Fibroblast of the aortic adventitia (primary cell): ENCODE results near the gene PRKG2. TPM values are rescaled to one million over a fixed set of nuclear protein-coding genes. Genes with fewer than 3 reads are reported as not detected.

Source experiments
- DNase-seq: peaks from one replicate; pipeline ENCODE4 v3.0.0-alpha.2; 2010; ENCODE audit warnings: low read depth
- H3K4me3 ChIP-seq: 2 replicates; pipeline ENCODE4 v1.5.1; 2011; ENCODE audit warnings: low read depth, mild to moderate bottlenecking, control low read depth, low read length, moderate library complexity
- CTCF ChIP-seq: IDR thresholded peaks from 2 replicates; pipeline ENCODE4 v1.5.1; 2011; ENCODE audit warnings: mild to moderate bottlenecking, low read length, control low read depth, inconsistent platforms; ENCODE audit not compliant: insufficient read depth
- total RNA-seq: library from RNA; depleted of rRNA; stranded (reverse); fragments of >200 nt; gene quantifications from 2 replicates; pipeline ENCODE4 v1.2.3, GENCODE V29; 2012; ENCODE audit warnings: low replicate concordance

PRKG2 gene
- total RNA-seq, 1 donor, result 7.8 TPM

- no peak for DNase-seq
- no peak overlapping the region for H3K4me3 ChIP-seq
- TF ChIP-seq CTCF, result no peak
Measured at GRCh38 chr4:81106150-81106549, 108.9 kb downstream of the PRKG2 start.

DNA sequence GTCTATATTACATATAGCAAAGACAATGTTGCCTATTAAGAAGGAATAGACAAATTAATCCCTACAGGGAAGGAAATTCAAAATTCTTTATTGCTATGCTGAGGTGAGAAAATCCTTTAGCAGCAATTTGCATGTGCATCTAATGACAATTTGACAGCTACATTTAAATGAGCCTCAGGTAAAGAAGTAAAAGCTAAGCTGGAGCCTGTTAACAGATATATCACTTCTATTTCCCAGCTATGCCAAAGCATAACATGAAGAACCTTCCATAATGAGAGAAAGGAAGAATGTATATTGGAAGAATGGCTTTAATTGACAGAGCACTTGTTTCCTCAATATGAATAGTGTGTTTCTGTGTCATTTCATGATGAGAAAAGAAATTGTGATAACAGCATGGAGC, 112.9 kb downstream of the PRKG2 start:
- TF ChIP-seq CTCF, result no peak
- no peak for DNase-seq
- no peak overlapping the region for H3K4me3 ChIP-seq

GRCh38 chr4:81096566-81096965, 118.5 kb downstream of the PRKG2 start:
- TF ChIP-seq CTCF, result no peak
- peak; percentile 45 for DNase-seq
- H3K4me3 ChIP-seq, result no peak overlapping the region

GRCh38 chr4:81095389-81095788, 119.6 kb downstream of the PRKG2 start:
- H3K4me3 ChIP-seq, result no peak overlapping the region
- no peak for TF ChIP-seq CTCF
- no peak for DNase-seq

DNA sequence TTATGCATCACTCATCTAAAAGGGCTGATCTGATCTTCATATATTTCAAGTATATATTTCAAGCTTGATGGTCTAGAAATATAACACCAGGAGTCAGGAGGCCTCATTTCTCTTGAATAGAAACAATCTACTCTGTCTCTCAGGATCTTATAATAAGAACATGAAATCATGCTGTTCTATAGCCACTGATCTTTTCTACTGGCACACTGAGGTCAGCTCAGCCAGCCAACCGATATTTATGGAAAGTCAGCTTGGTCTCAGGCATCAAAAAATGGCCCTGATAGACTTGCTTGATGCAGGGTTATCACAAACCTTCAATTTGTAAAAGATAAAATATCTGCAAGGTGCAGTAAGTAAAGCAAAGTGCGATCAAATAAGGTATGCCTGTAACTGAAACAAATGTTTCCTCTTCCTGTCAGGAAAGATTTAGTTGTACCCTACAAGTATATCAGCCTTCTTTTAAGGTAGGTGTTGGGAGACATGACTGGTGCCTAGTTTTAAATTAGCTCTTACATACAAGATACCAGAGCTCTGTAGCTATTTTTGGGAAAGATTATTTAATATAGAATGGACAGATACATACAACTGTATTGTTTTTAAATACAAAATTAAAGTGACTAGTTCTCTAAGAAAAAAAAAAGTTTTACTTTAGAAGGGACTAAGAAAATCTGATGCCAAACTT, 121.2 kb downstream of the PRKG2 start:
- TF ChIP-seq CTCF, result no peak
- no peak overlapping the region for H3K4me3 ChIP-seq
- no peak for DNase-seq

DNA sequence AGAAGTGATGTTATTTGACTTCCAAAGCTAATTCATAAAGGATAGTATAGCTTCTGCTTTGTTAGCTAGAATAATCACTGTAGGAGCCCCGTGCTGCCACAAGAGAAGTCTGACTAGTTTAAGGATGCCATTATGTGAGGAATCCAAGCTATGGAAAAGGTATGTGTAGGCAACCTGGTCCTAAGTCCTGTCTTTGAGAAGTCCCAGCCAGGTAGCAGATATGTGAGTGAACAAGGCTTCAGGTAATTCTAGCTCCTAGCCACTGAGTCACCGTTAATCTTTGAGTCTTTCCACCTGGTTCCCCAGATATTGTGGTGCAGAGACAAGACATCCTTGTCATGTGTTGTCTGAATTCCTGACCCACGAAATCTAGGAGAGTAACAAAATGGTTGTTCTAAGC, 129.0 kb downstream of the PRKG2 start:
- TF ChIP-seq CTCF, result no peak
- DNase-seq, result no peak
- no peak overlapping the region for H3K4me3 ChIP-seq

GRCh38 chr4:81085291-81085690, 129.7 kb downstream of the PRKG2 start:
- no peak for TF ChIP-seq CTCF
- H3K4me3 ChIP-seq, result no peak overlapping the region
- DNase-seq, result peak; percentile 17
